HG02973 (cell line): ENCODE data around the gene TESK2.
"Not testable (repeated sequence)": the region's sequence is repeated elsewhere in the genome, so short reads cannot be mapped to it uniquely, and the experiment has no call there.

Source experiments
- ATAC-seq: cut with Tn5 transposase; IDR thresholded peaks from one replicate; pipeline ENCODE4 v1.9.1; 2021; ENCODE audit warnings: moderate library complexity; ENCODE audit not compliant: unreplicated experiment

TESK2 gene

GRCh38 chr1:45510036-45510971 is 19.3 kb upstream of the TESK2 start:
- no peak for ATAC-seq

- no peak for ATAC-seq
These were observed 17.6 kb upstream of the TESK2 start for GRCh38 chr1:45508295-45509151.

- ATAC-seq: no peak
These were observed 16.9 kb upstream of the TESK2 start for GRCh38 chr1:45507893-45508292.

GRCh38 chr1:45507195-45507594 is 16.2 kb upstream of the TESK2 start:
- ATAC-seq: no peak

- no peak for ATAC-seq
These were observed 12.7 kb upstream of the TESK2 start for GRCh38 chr1:45503462-45504360.

- no peak for ATAC-seq
These were observed 10.5 kb upstream of the TESK2 start for GRCh38 chr1:45501505-45501859.

GRCh38 chr1:45499415-45499769 is 8.4 kb upstream of the TESK2 start:
- ATAC-seq: peak; percentile 1

GRCh38 chr1:45498279-45498678 is 7.3 kb upstream of the TESK2 start:
- ATAC-seq: no peak

GRCh38 chr1:45493116-45493697 is 2.2 kb upstream of the TESK2 start:
- no peak for ATAC-seq

GRCh38 chr1:45492691-45493090 is 1.7 kb upstream of the TESK2 start:
- no peak for ATAC-seq

GRCh38 chr1:45491487-45492260 is 711 bp upstream of the TESK2 start:
- ATAC-seq: no peak

GRCh38 chr1:45490121-45490625 is 790 bp downstream of the TESK2 start:
- ATAC-seq: no peak

GRCh38 chr1:45489379-45489778 is 1.6 kb downstream of the TESK2 start:
- not testable (repeated sequence) for ATAC-seq

- ATAC-seq: no peak
These were observed 2.1 kb downstream of the TESK2 start for GRCh38 chr1:45488666-45489377.

- ATAC-seq: no peak
These were observed 5.0 kb downstream of the TESK2 start for GRCh38 chr1:45485949-45486348.

- ATAC-seq: no peak
These were observed 11.8 kb downstream of the TESK2 start for GRCh38 chr1:45479039-45479748.

GRCh38 chr1:45478121-45478814 is 12.7 kb downstream of the TESK2 start:
- ATAC-seq: no peak

- no peak for ATAC-seq
These were observed 13.3 kb downstream of the TESK2 start for GRCh38 chr1:45477646-45478045.
